GF-D8 (cell line): Measurements from ENCODE around the gene CNTNAP5.

Source experiments
- DNase-seq: peaks from one replicate; lab custom pipeline; 2025; lab: John Stamatoyannopoulos, UW

CNTNAP5 gene

GRCh38 chr2:124908411-124908810 lies 883.3 kb downstream of the CNTNAP5 start:
- DNase-seq, result no peak

GRCh38 chr2:124911560-124911959 lies 886.5 kb downstream of the CNTNAP5 start:
- DNase-seq, result no peak

- no peak for DNase-seq
These were observed 888.8 kb downstream of the CNTNAP5 start for GRCh38 chr2:124913868-124914267.

GRCh38 chr2:124915567-124915966 lies 890.5 kb downstream of the CNTNAP5 start:
- no peak for DNase-seq

GRCh38 chr2:124919296-124919695 lies 894.2 kb downstream of the CNTNAP5 start:
- DNase-seq, result no peak

GRCh38 chr2:124920448-124920847 lies 895.4 kb downstream of the CNTNAP5 start:
- DNase-seq, result no peak

- no peak for DNase-seq
These were observed 896.1 kb downstream of the CNTNAP5 start for GRCh38 chr2:124921191-124921590.

GRCh38 chr2:124923097-124923496 lies 898.0 kb downstream of the CNTNAP5 start:
- DNase-seq, result no peak

GRCh38 chr2:124933883-124934282 lies 908.8 kb downstream of the CNTNAP5 start:
- DNase-seq, result no peak

GRCh38 chr2:124953921-124954320 lies 928.8 kb downstream of the CNTNAP5 start:
- DNase-seq, result no peak

- no peak for DNase-seq
These were observed 934.5 kb downstream of the CNTNAP5 start for GRCh38 chr2:124959581-124959980.

- DNase-seq, result no peak
These were observed 936.0 kb downstream of the CNTNAP5 start for GRCh38 chr2:124961132-124961531.
